IPS-18a (cell line): ENCODE data around the gene EFHC2.

ENCODE experiments used
- H3K27ac ChIP-seq: one replicate; pipeline ENCODE4 v1.5.1; 2013; ENCODE audit warnings: low read length
- H3K27me3 ChIP-seq: one replicate; pipeline ENCODE4 v1.6.1; 2013; ENCODE audit warnings: mild to moderate bottlenecking, low read length; ENCODE audit not compliant: control insufficient read depth, insufficient read depth
- H3K36me3 ChIP-seq: one replicate; pipeline ENCODE4 v1.6.1; 2013; ENCODE audit warnings: low read depth, low read length; ENCODE audit not compliant: control insufficient read depth
- H3K4me1 ChIP-seq: one replicate; pipeline ENCODE4 v1.6.1; 2013; ENCODE audit warnings: low read depth, low read length; ENCODE audit not compliant: control insufficient read depth
- H3K4me3 ChIP-seq: one replicate; pipeline ENCODE4 v1.5.1; 2013; ENCODE audit warnings: low read length
- H3K9ac ChIP-seq: one replicate; pipeline ENCODE4 v1.6.1; 2013; ENCODE audit warnings: mild to moderate bottlenecking, low read length, moderate library complexity
- H3K9me3 ChIP-seq: one replicate; pipeline ENCODE4 v1.6.1; 2013; ENCODE audit warnings: low read depth, low read length; ENCODE audit not compliant: control insufficient read depth

The EFHC2 gene

DNA sequence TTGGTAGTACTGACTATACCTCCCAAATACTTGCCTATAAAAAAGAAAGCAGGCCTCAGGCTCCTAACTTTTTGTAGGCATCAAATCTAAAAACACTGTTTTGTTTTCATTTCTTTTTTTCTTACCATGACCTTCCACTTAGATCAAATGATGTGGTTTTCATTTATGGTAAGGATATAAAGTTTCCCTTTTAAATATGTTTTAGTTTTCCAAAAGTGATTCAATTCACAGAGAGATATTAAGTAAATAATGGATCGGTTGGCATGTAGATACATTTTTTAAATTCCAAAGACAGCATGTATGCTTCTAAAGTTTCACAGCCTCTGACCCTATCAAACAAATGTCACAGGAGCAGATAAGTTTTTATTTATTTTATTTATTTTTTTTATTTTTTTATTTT is 23.9 kb downstream of the EFHC2 start:
- Histone ChIP-seq H3K27ac (no peak overlapping the region), H3K4me3 (no peak overlapping the region), H3K9ac (no peak overlapping the region), H3K9me3 (peaks cover 19% of the 10 kb centered on the region), H3K4me1 (no peaks in the 10 kb centered on the region), H3K36me3 (no peaks in the 10 kb centered on the region), H3K27me3 (no peaks in the 10 kb centered on the region)

DNA sequence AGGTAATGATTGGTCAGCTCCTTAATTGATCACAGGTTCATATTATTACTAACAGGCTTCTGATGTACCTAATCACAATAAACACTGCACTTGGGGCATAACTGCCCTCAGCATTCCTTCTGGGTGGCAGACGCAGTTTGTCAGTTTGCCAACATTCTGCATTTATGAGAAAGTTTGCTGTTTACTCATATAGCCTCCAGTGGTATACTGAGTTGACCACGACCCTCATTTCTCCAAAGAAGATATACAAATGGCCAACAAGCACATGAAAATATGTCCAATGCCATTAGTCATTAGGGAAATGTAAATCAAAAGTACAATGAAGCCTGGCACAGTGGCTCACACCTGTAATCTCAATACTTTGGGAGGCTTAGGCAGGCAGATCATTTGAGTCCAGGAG is 26.3 kb downstream of the EFHC2 start:
- peaks cover 13% of the 10 kb centered on the region for H3K9me3 ChIP-seq
- H3K9ac ChIP-seq, result no peak overlapping the region
- no peaks in the 10 kb centered on the region for H3K4me1 ChIP-seq
- no peaks in the 10 kb centered on the region for H3K36me3 ChIP-seq
- H3K27me3 ChIP-seq, result no peaks in the 10 kb centered on the region
- H3K4me3 ChIP-seq, result no peak overlapping the region
- H3K27ac ChIP-seq, result no peak overlapping the region

DNA sequence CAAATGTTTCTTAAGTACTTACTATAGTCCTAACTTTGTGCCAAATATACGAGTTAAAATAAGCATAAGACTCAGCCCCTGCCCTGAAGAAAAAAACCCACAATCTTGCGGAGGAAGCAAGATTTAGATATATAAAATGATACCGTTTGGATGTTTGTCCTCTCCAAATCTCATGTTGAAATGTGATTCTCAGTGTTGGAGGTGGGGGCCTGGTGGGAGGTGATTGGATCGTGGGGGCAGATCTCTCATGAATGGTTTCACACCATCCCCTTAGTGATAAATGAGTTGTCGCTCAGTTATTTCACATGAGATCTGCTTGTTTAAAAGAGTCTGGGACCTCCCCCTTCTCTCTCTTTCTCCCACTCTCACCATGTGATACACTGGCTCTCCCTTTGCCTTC is 28.7 kb downstream of the EFHC2 start:
- Histone ChIP-seq H3K4me1 (no peaks in the 10 kb centered on the region), H3K9me3 (peaks cover 13% of the 10 kb centered on the region), H3K9ac (no peak overlapping the region), H3K27ac (no peak overlapping the region), H3K36me3 (no peaks in the 10 kb centered on the region), H3K27me3 (no peaks in the 10 kb centered on the region), H3K4me3 (no peak overlapping the region)

DNA sequence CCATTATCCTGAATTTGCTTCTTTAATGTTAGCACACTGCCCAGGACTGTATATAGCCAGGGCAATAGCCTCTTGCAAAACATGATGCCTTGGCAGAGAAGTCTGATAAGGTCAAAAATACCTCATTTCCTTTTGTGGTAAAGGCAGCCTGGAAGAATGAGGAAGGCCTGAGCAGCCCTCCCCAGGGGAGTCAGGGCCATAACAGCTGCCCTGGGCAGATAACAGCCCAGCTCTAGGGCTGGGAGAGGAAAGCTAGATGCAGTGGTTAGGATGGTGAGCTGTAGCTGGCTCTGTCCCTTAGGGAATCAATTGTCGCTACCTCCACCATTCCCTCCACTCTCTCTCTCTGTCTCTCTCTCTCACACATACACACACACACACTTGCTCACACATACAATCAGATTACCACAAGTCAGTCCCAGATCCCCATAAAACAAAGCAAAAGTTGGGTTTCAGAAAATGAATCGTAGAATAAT is 29.2 kb downstream of the EFHC2 start:
- no peak overlapping the region for H3K27ac ChIP-seq

DNA sequence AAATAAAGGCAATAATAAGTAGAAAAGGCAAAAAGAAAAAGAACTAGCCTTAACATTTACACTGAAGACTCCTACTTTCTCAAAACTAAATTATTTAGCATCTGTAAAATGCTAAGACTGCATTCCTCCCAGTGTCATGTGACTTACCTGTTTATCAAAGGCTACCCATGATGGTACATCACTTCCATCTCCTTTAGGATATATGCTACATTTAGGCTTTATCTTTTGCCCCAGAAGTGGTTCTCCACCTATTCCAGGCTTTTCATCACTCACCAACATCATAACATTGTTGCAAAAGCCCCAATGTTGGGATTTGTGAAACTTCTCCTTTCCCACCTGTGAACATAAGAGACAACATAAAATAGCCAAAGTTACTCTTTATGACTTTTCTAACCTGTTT is 31.1 kb downstream of the EFHC2 start:
- H3K27me3 ChIP-seq, result no peaks in the 10 kb centered on the region
- no peaks in the 10 kb centered on the region for H3K36me3 ChIP-seq
- H3K4me3 ChIP-seq, result no peak overlapping the region
- H3K9me3 ChIP-seq, result peaks cover 17% of the 10 kb centered on the region
- H3K4me1 ChIP-seq, result no peaks in the 10 kb centered on the region
- H3K9ac ChIP-seq, result no peak overlapping the region
- no peak overlapping the region for H3K27ac ChIP-seq

More for the DNA sequence above, 29.2 kb downstream of the EFHC2 start:
- H3K9ac ChIP-seq, result no peak overlapping the region
- H3K36me3 ChIP-seq, result no peaks in the 10 kb centered on the region
- H3K27me3 ChIP-seq, result no peaks in the 10 kb centered on the region
- no peaks in the 10 kb centered on the region for H3K4me1 ChIP-seq
- H3K4me3 ChIP-seq, result no peak overlapping the region
- H3K9me3 ChIP-seq, result peaks cover 17% of the 10 kb centered on the region

DNA sequence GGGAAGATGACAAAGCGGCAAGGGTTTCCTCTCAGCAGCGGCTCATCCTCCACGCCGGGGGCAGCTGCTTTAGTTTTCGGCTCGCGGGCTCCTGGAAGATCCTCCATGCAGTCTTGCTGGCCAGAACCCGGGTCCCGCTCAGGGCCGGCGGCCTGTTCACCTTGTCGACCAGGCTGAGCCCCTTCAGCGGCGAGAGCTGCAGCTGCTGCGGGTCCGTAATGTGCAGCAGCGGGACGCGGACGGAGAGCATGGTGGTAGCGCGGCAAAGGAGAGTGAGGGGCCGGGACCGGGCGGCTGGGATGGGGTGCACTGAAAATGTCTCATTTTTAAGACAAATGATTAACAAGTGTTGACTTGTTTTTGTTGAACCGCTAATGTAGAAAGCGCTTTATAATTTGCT is 33.2 kb downstream of the EFHC2 start:
- Histone ChIP-seq H3K36me3 (no peaks in the 10 kb centered on the region), H3K4me1 (no peaks in the 10 kb centered on the region), H3K9ac (no peak overlapping the region), H3K4me3 (no peak overlapping the region), H3K27ac (no peak overlapping the region), H3K9me3 (peaks cover 13% of the 10 kb centered on the region), H3K27me3 (no peaks in the 10 kb centered on the region)

DNA sequence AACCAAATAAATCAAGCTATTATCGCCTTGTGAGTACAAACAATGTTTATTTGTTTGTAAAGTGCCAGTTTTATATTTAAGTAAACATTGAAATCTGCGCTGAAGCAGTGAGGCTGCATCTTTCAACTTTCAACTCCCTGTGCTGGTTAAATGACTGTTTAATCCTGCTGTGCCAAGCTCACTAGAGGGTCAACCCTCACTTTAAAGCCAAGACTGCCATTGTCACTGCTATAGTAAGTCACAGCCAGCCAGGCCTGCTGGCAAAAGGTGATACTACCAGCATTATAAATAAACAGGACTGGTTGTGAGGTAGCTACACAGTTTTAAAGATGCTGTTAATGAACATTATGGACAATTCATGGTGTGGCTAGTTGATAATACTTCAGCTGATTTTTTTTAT is 34.6 kb downstream of the EFHC2 start:
- no peak overlapping the region for H3K27ac ChIP-seq
- no peaks in the 10 kb centered on the region for H3K36me3 ChIP-seq
- H3K4me3 ChIP-seq, result no peak overlapping the region
- peaks cover 9% of the 10 kb centered on the region for H3K9me3 ChIP-seq
- H3K9ac ChIP-seq, result no peak overlapping the region
- no peaks in the 10 kb centered on the region for H3K27me3 ChIP-seq
- H3K4me1 ChIP-seq, result no peaks in the 10 kb centered on the region

DNA sequence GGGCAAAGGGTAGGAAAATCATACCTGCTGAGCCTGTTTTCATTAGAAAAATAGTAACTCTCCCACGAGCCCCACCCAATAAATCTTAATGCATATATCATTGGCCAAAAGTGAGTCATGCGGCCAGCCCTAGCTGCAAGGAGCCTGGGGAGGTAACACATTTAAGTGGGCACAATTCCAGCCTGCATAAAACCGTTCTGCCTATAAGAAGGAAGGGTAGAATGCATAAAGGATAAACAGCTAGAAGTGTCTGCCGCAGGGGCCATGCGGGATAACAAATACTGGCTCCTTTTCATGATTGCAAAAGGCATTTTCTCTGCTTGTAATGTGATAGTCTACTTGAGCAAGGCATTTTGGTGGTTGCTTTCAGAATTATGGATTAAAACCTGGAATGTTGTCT is 37.1 kb downstream of the EFHC2 start:
- no peak overlapping the region for H3K9ac ChIP-seq
- no peak overlapping the region for H3K27ac ChIP-seq
- H3K27me3 ChIP-seq, result no peaks in the 10 kb centered on the region
- H3K4me3 ChIP-seq, result no peak overlapping the region
- H3K4me1 ChIP-seq, result no peaks in the 10 kb centered on the region
- peaks cover 9% of the 10 kb centered on the region for H3K9me3 ChIP-seq
- no peaks in the 10 kb centered on the region for H3K36me3 ChIP-seq

DNA sequence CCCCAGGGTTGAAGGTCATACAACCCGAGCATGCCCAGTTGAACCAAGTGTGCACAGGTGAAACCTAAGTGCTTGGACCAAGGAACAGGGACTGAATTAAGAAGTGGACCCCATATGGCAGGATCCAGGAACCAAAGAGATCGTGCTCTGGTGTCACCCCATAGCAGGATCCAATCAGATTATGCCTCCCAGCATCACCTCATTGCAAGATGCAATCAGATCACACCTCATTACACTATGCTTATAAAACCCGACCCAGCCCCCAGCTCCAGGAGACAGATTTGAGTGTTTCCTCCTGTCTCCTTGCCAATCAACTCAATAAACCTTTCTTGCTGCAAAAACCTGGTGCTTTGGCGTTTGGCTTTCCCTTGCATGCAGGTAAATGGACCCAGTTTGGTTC is 37.6 kb downstream of the EFHC2 start:
- Histone ChIP-seq H3K4me1 (no peaks in the 10 kb centered on the region), H3K27me3 (no peaks in the 10 kb centered on the region), H3K9me3 (peaks cover 9% of the 10 kb centered on the region), H3K36me3 (no peaks in the 10 kb centered on the region), H3K4me3 (no peak overlapping the region), H3K9ac (no peak overlapping the region), H3K27ac (no peak overlapping the region)

DNA sequence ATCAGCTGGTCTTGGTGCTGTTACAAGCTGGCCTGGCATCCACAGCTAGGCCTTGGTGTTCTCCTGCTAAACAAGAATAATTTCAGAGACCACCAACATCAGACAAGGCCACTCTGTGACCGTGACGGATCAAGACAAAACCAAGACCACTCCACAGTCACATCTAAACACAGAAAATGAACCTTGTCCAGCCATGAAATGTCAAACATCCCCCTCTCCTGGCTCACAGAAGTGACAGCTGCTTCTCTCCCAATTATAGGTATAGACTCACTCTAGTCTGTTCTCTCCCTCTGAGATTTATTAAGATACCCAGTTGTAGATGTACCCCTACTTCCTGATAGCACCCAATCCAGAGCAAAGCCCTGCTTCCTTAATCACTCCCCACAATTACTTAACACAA is 40.4 kb downstream of the EFHC2 start:
- Histone ChIP-seq H3K4me3 (no peak overlapping the region), H3K9me3 (peaks cover 5% of the 10 kb centered on the region), H3K27ac (no peak overlapping the region), H3K9ac (no peak overlapping the region), H3K4me1 (no peaks in the 10 kb centered on the region), H3K27me3 (no peaks in the 10 kb centered on the region), H3K36me3 (no peaks in the 10 kb centered on the region)

DNA sequence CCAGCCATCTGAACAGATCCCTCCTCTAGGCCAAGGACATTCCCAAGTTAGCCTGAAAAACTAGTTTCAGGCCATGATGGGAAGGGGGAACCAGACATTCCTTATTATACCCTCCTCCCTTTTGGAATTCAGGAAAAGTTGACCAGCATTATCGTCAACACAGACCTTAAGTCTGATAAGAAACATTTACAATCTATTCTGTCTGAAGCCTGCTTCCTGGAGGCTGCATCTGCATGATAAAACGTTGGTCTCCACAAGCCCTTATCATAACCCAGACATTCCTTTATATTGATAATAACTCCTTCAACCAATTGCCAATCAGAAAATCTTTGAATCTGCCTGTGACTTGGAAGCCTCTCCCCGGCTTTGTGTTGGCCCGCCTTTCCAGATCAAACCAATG is 44.3 kb downstream of the EFHC2 start:
- Histone ChIP-seq H3K4me1 (no peaks in the 10 kb centered on the region), H3K36me3 (no peaks in the 10 kb centered on the region), H3K9ac (no peak overlapping the region), H3K27ac (no peak overlapping the region), H3K27me3 (no peaks in the 10 kb centered on the region), H3K9me3 (peaks cover 12% of the 10 kb centered on the region), H3K4me3 (no peak overlapping the region)

DNA sequence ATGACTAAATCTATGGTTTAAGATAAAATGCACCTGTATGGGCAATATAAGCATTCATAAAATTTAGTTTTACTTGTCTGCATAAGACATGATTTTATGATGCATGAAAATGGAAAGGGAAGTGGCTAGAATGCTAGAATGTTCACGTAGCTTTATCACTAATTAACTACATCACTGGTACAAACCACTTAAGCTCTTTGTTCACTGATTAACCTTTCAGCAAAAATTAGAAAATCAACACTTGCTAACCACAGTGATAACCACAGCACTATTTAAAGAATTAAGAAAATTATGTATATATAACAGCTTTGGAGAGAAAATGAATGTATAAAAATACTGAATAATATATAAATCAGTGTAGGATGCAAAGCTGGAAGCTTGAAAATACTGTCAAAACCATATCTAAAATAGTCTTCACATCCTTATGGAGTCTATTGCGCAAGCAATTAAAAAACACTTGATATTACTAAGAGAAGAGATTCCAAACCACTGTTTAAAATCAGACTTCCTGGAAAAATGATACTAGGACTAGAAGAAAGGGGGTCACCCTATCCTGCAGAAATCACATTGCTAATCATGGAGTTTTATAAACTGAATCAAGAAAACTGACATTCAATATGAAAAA is 51.9 kb downstream of the EFHC2 start:
- H3K36me3 ChIP-seq, result no peaks in the 10 kb centered on the region
- no peak overlapping the region for H3K4me3 ChIP-seq
- H3K27ac ChIP-seq, result no peak overlapping the region
- no peaks in the 10 kb centered on the region for H3K27me3 ChIP-seq
- no peaks in the 10 kb centered on the region for H3K4me1 ChIP-seq
- peaks cover 6% of the 10 kb centered on the region for H3K9me3 ChIP-seq
- no peak overlapping the region for H3K9ac ChIP-seq
